ENCODE results near the gene UST. TPM values are rescaled to one million over a fixed set of nuclear protein-coding genes. Genes with fewer than 3 reads are reported as not detected.

UST gene
- polyA plus RNA-seq, 4 donors, result 9.1 to 16.5 (median 12.4) TPM

GRCh38 chr6:149074832-149075258, 328.0 kb downstream of the UST start:
- no peak for DNase-seq (ENCODE audit: low read depth in 4 of 4, low spot score in 3 of 4)

GRCh38 chr6:149075616-149076354, 329.0 kb downstream of the UST start:
- no peak for DNase-seq (ENCODE audit: low read depth in 4 of 4, low spot score in 3 of 4)

- no peak for DNase-seq (ENCODE audit: low read depth in 4 of 4, low spot score in 3 of 4)
These were observed 329.5 kb downstream of the UST start for GRCh38 chr6:149076355-149076734.

GRCh38 chr6:149077208-149077607, 330.4 kb downstream of the UST start:
- DNase-seq (ENCODE audit: low read depth in 4 of 4, low spot score in 3 of 4), result no peak

- no peak for DNase-seq (ENCODE audit: low read depth in 4 of 4, low spot score in 3 of 4)
These were observed 331.5 kb downstream of the UST start for GRCh38 chr6:149078211-149078782.

- DNase-seq (ENCODE audit: low read depth in 4 of 4, low spot score in 3 of 4), result no peak
These were observed 332.6 kb downstream of the UST start for GRCh38 chr6:149079456-149079855.

GRCh38 chr6:149079911-149080491, 333.2 kb downstream of the UST start:
- DNase-seq (ENCODE audit: low read depth in 4 of 4, low spot score in 3 of 4), result no peak

GRCh38 chr6:149080511-149080910, 333.7 kb downstream of the UST start:
- no peak for DNase-seq (ENCODE audit: low read depth in 4 of 4, low spot score in 3 of 4)

- DNase-seq (ENCODE audit: low read depth in 4 of 4, low spot score in 3 of 4), result no peak
These were observed 334.5 kb downstream of the UST start for GRCh38 chr6:149081281-149081680.

- DNase-seq (ENCODE audit: low read depth in 4 of 4, low spot score in 3 of 4), result peak in 1 of 4 donors; percentile 57
These were observed 335.5 kb downstream of the UST start for GRCh38 chr6:149082320-149082719.

GRCh38 chr6:149084026-149084425, 337.2 kb downstream of the UST start:
- no peak for DNase-seq (ENCODE audit: low read depth in 4 of 4, low spot score in 3 of 4)

- DNase-seq (ENCODE audit: low read depth in 4 of 4, low spot score in 3 of 4), result no peak
These were observed 338.2 kb downstream of the UST start for GRCh38 chr6:149084808-149085556.

- DNase-seq (ENCODE audit: low read depth in 4 of 4, low spot score in 3 of 4), result no peak
These were observed 338.7 kb downstream of the UST start for GRCh38 chr6:149085557-149085938.

GRCh38 chr6:149086363-149086762, 339.5 kb downstream of the UST start:
- DNase-seq (ENCODE audit: low read depth in 4 of 4, low spot score in 3 of 4), result no peak

- no peak for DNase-seq (ENCODE audit: low read depth in 4 of 4, low spot score in 3 of 4)
These were observed 341.1 kb downstream of the UST start for GRCh38 chr6:149087898-149088297.

GRCh38 chr6:149088361-149088760, 341.5 kb downstream of the UST start:
- no peak for DNase-seq (ENCODE audit: low read depth in 4 of 4, low spot score in 3 of 4)

GRCh38 chr6:149089510-149089909, 342.7 kb downstream of the UST start:
- DNase-seq (ENCODE audit: low read depth in 4 of 4, low spot score in 3 of 4), result no peak

GRCh38 chr6:149090937-149091336, 344.1 kb downstream of the UST start:
- no peak for DNase-seq (ENCODE audit: low read depth in 4 of 4, low spot score in 3 of 4)

- no peak for DNase-seq (ENCODE audit: low read depth in 4 of 4, low spot score in 3 of 4)
These were observed 346.8 kb downstream of the UST start for GRCh38 chr6:149093643-149094042.

GRCh38 chr6:149094156-149094555, 347.3 kb downstream of the UST start:
- DNase-seq (ENCODE audit: low read depth in 4 of 4, low spot score in 3 of 4), result no peak

GRCh38 chr6:149094934-149095351, 348.1 kb downstream of the UST start:
- no peak for DNase-seq (ENCODE audit: low read depth in 4 of 4, low spot score in 3 of 4)
